A673 (cell line): ENCODE measurements around the gene CCDC136. TPM values are rescaled to one million over a fixed set of nuclear protein-coding genes. Genes with fewer than 3 reads are reported as not detected.

ENCODE experiments used
- BruUV-seq: library from RNA; stranded (reverse); fragments of 400-500 nt; replicated peaks from 2 replicates; lab custom pipeline; 2021; lab: Mats Ljungman, UMichigan
- CTCF ChIA-PET: fragments of 300-600 bp; sonication (Branson Sonifier 250); formaldehyde crosslinking; loops from one replicate; lab custom pipeline; 2022; ENCODE audit warnings: antibody characterized with exemption; lab: Charles Lee
- POLR2A ChIA-PET: fragments of 300-600 bp; sonication (Branson Sonifier 250); formaldehyde crosslinking; loops from one replicate; lab custom pipeline; 2022; ENCODE audit warnings: antibody characterized with exemption; ENCODE audit not compliant: low non-redundant PET; lab: Charles Lee
- DNase-seq: peaks from one replicate; pipeline ENCODE4 v3.0.0-alpha.2; 2015; ENCODE audit warnings: low spot score
- H3K27ac ChIP-seq: fragments of 200-600 bp; sonication (generic); 2 replicates; pipeline ENCODE4 v1.5.1; 2016; ENCODE audit warnings: mixed run types, low read depth, mild to moderate bottlenecking, mixed read lengths, antibody characterized with exemption, low read length; ENCODE audit not compliant: poor library complexity, severe bottlenecking
- H3K27me3 ChIP-seq: fragments of 200-600 bp; sonication (generic); replicated peaks from 2 replicates; pipeline ENCODE4 v1.6.1; 2017; ENCODE audit warnings: mixed run types, low read depth, mild to moderate bottlenecking, mixed read lengths, antibody characterized with exemption, low read length; ENCODE audit not compliant: insufficient read depth, poor library complexity
- H3K36me3 ChIP-seq: fragments of 200-600 bp; sonication (generic); 2 replicates; pipeline ENCODE4 v1.6.1; 2016; ENCODE audit warnings: mixed run types, mild to moderate bottlenecking, mixed read lengths, antibody characterized with exemption, low read length; ENCODE audit not compliant: insufficient read depth, poor library complexity, severe bottlenecking
- H3K4me1 ChIP-seq: fragments of 200-600 bp; sonication (generic); 2 replicates; pipeline ENCODE4 v1.6.1; 2017; ENCODE audit warnings: mixed run types, mild to moderate bottlenecking, mixed read lengths, antibody characterized with exemption, low read length; ENCODE audit not compliant: insufficient read depth, poor library complexity, severe bottlenecking
- H3K4me3 ChIP-seq: fragments of 200-600 bp; sonication (generic); 2 replicates; pipeline ENCODE4 v1.5.1; 2016; ENCODE audit warnings: low read depth, mixed run types, mild to moderate bottlenecking, mixed read lengths, low read length; ENCODE audit not compliant: poor library complexity, severe bottlenecking
- H3K9me3 ChIP-seq: fragments of 200-600 bp; sonication (generic); 2 replicates; pipeline ENCODE4 v1.6.1; 2016; ENCODE audit warnings: mixed run types, low read depth, mild to moderate bottlenecking, mixed read lengths, antibody characterized with exemption, low read length; ENCODE audit not compliant: poor library complexity, severe bottlenecking
- EZH2 ChIP-seq: fragments of 200-600 bp; sonication (generic); IDR thresholded peaks from 2 replicates; pipeline ENCODE4 v1.6.1; 2017; ENCODE audit warnings: borderline replicate concordance, low read depth, mild to moderate bottlenecking, mixed read lengths, antibody characterized with exemption, low read length; ENCODE audit not compliant: poor library complexity, severe bottlenecking
- intact Hi-C: fragments of 100-400 bp; cut with micrococcal nuclease; formaldehyde crosslinking; loops from one replicate; pipeline ENCODE4 v1.10.0; 2022; ENCODE audit not compliant: unreplicated experiment
- total RNA-seq: library from RNA; stranded (reverse); gene quantifications from 2 replicates; pipeline ENCODE4 v1.2.3, GENCODE V29; 2021
- TF ChIP-seq, protein P1 (sequence below): fragments of 300-800, 200-600 bp; sonication (generic); conservative IDR thresholded peaks from 2 replicates; pipeline ENCODE4 v1.5.1; 2017; ENCODE audit warnings: low read depth, mild to moderate bottlenecking, antibody characterized with exemption, low read length, moderate library complexity, mixed read lengths

Gene CCDC136
- total RNA-seq, 1 experiment from 2014 or later, result 4.4 TPM

DNA sequence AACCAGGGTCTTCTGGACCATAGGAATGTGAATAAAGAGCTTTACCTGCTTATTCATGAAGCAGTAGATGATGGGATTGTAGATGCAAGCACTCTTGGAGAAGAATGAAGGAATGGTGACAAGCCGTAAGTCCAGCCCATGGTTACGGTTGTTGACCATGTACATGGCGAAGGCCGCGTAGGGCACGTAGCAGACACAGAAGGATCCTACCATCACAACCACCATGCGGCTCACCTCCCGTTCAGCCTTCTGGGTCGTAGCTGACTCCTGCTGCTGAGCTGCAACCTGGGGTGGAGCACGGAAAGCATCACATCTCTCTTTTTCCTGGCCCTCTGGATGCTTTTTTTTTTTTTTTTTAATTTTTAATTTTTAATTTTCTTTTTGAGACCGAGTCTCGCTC lies 18.2 kb upstream of the CCDC136 start:
- Histone ChIP-seq H3K4me1 (no peaks in the 10 kb centered on the region), H3K4me3 (no peak overlapping the region), H3K27me3 (no peaks in the 10 kb centered on the region), H3K9me3 (peaks cover 10% of the 10 kb centered on the region), H3K27ac (no peak overlapping the region), H3K36me3 (peaks cover 35% of the 10 kb centered on the region)
- ChIA-PET CTCF (no interaction called here), POLR2A (no interaction called here)
- intact Hi-C loops, result no loop called here
- BruUV-seq, result no TSS peak
- no peak for DNase-seq
- TF ChIP-seq, protein P1, sequence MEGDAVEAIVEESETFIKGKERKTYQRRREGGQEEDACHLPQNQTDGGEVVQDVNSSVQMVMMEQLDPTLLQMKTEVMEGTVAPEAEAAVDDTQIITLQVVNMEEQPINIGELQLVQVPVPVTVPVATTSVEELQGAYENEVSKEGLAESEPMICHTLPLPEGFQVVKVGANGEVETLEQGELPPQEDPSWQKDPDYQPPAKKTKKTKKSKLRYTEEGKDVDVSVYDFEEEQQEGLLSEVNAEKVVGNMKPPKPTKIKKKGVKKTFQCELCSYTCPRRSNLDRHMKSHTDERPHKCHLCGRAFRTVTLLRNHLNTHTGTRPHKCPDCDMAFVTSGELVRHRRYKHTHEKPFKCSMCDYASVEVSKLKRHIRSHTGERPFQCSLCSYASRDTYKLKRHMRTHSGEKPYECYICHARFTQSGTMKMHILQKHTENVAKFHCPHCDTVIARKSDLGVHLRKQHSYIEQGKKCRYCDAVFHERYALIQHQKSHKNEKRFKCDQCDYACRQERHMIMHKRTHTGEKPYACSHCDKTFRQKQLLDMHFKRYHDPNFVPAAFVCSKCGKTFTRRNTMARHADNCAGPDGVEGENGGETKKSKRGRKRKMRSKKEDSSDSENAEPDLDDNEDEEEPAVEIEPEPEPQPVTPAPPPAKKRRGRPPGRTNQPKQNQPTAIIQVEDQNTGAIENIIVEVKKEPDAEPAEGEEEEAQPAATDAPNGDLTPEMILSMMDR, result no peak
- no peak for TF ChIP-seq EZH2

DNA sequence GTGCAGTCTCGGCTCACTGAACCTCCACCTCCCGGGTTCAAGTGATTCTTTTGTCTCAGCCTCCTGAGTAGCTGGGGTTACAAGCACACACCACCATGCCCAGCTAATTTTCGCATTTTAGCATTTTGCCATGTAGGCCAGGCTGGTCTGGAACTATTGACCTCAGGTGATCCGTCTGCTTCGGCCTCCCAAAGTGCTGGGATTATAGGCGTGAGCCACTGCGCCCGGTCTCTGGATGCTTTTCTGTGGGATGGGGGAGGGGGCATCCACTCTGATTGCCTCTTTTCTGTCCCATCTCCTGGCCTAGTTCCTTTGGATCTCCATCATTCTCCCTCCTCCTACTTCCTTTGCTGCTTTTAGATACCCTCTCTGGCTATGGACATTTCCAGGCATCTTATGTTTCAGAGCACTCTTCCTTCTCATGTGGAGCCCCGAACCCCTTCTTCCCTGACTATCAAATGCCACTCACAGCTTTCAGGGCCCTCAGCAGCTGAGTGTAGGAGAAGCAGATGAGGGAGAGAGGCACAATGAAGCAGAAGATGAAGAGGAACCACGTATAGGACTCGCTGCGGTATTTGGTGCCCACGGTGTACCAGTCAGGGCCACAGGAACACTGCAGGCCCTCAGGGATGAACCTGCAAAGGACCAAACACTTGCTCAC lies 17.6 kb upstream of the CCDC136 start:
- ChIA-PET CTCF (no interaction called here), POLR2A (no interaction called here)
- no TSS peak for BruUV-seq
- intact Hi-C loops, result no loop called here
- Histone ChIP-seq H3K27ac (no peak overlapping the region), H3K4me1 (no peaks in the 10 kb centered on the region), H3K27me3 (no peaks in the 10 kb centered on the region), H3K9me3 (peaks cover 10% of the 10 kb centered on the region), H3K36me3 (peaks cover 29% of the 10 kb centered on the region), H3K4me3 (no peak overlapping the region)
- no peak for DNase-seq
- TF ChIP-seq, protein P1, result no peak
- TF ChIP-seq EZH2, result no peak

DNA sequence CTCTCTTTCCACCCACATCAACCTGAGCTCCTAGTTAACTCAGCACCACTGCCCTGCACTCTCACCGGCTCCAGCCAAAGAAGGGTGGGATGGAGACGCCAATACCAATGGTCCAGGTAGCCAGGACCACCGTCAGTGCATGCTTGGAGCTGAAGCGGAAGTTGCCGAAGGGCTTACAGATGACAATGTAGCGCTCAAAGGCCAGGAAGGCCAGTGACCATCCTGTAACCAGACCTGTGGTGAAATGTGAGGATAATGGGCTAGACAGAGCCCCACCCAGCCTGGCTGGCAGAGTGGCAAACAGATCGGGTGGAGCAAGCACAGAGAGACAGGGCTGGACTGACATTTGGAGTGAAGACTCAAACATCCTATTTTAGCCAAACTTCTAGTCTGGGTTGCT lies 16.8 kb upstream of the CCDC136 start:
- Histone ChIP-seq H3K9me3 (peaks cover 10% of the 10 kb centered on the region), H3K4me1 (no peaks in the 10 kb centered on the region), H3K4me3 (no peak overlapping the region), H3K27me3 (no peaks in the 10 kb centered on the region), H3K27ac (no peak overlapping the region), H3K36me3 (peaks cover 21% of the 10 kb centered on the region)
- POLR2A ChIA-PET, result no interaction called here
- CTCF ChIA-PET, result no interaction called here
- intact Hi-C loops, result no loop called here
- DNase-seq, result no peak
- TF ChIP-seq EZH2, result no peak
- TF ChIP-seq, protein P1, result no peak
- BruUV-seq, result no TSS peak
